Ovary (tissue), 9 donors: ENCODE results near the gene CATSPER4. TPM values are rescaled to one million over a fixed set of nuclear protein-coding genes. Genes with fewer than 3 reads are reported as not detected.

Experiments
- DNase-seq, 5 donors: peaks; one replicate each; pipeline ENCODE4 v3.0.0-alpha.2; 2019 to 2020
- H3K27ac ChIP-seq, 2 donors: fragments of 200-600 bp; one replicate each; pipeline versions ENCODE4 v1.5.1 to v1.8.0; 2019 to 2022
- H3K27me3 ChIP-seq: fragments of 200-600 bp; one replicate; pipeline ENCODE4 v1.8.0; 2022
- H3K36me3 ChIP-seq: fragments of 200-600 bp; sonication (generic); one replicate; pipeline ENCODE4 v1.5.1; 2019
- H3K4me1 ChIP-seq: one replicate; pipeline ENCODE4 v1.8.1; 2013; ENCODE audit warnings: mild to moderate bottlenecking, moderate library complexity; ENCODE audit not compliant: insufficient read depth
- H3K4me3 ChIP-seq: fragments of 200-600 bp; sonication (generic); one replicate; pipeline ENCODE4 v1.5.1; 2017
- H3K9me3 ChIP-seq, 2 donors: fragments of 200-600 bp in 1 of 2; sonication (generic) in 1 of 2; one replicate each; pipeline versions ENCODE4 v1.5.1 to v1.8.1; 2013 to 2019; ENCODE audit warnings: mild to moderate bottlenecking in 1 of 2, moderate library complexity in 1 of 2
- CTCF ChIP-seq, 3 donors: fragments of 450-650 bp in 2 of 3; fragments of 200-600 bp in 1 of 3; IDR thresholded peaks; one replicate each; pipeline versions ENCODE4 v1.5.1 to v1.8.0; 2016 to 2022; ENCODE audit warnings: antibody characterized with exemption in 3 of 3, mild to moderate bottlenecking in 1 of 3
- EP300 ChIP-seq: sonication (generic); formaldehyde crosslinking; IDR thresholded peaks from one replicate; pipeline ENCODE4 v1.6.1; 2017; ENCODE audit warnings: antibody characterized with exemption
- POLR2A ChIP-seq: fragments of 450-650 bp; IDR thresholded peaks from one replicate; pipeline ENCODE4 v1.6.1; 2017; ENCODE audit warnings: antibody characterized with exemption, mild to moderate bottlenecking, moderate library complexity
- WGBS, 3 donors: extraction: QIAGEN DNeasy Blood & Tissue Kit in 1 of 3; methylation state at CpG; one replicate each; pipeline versions ENCODE4 v1.1.5 to v1.1.7; 2013 to 2017; 5-methylcytosine and 5-hydroxymethylcytosine counted together
- intact Hi-C, 4 donors: fragments of 100-400 bp; cut with DNase I; formaldehyde crosslinking; loops; one replicate each; pipeline versions ENCODE4 v1.11.0 to v1.15.1; 2022 to 2023
- polyA plus RNA-seq, 2 donors: library from polyadenylated mRNA; stranded (reverse); fragments of 200-250 nt in 1 of 2; fragments of 350-450 nt in 1 of 2; fragmentation: Illumina TruSeq in 1 of 2; extraction: RNeasy Lipid Tissue Mini Kit (QIAGEN cat#74804) in 1 of 2; gene quantifications; one replicate each; pipeline ENCODE4 v1.2.3, GENCODE V29; 2013 to 2014
- total RNA-seq, 7 donors: library from RNA; depleted of rRNA in 2 of 7; stranded (reverse); fragments of >200 nt in 2 of 7; fragmentation: NEBNext Ultra II Directional in 3 of 7; extraction: Animal tissue kit (Norgen Biotek cat#: 25700) in 3 of 7; gene quantifications; one replicate each; pipeline versions ENCODE4 v1.1.0 to v1.2.4, GENCODE V29; 2016 to 2023
- donor health status: DM: no; HTN: no; CAD: no; lungs with moderate emphysema.
- donor health status: DM: no; HTN: no; CAD: no.
- donor health status: Bipolar disorder and iron deficiency.
- donor health status: DM: yes; HTN: yes; CAD: no.
- donor health status: DM: no; HTN: no; CAD: no.
- donor health status: DM: yes; HTN: yes; CAD: no.

Gene CATSPER4
- total and polyA plus RNA-seq, 9 donors: not detected

GRCh38 chr1:26187882-26188281 is 2.5 kb upstream of the CATSPER4 start:
- no peaks in the 10 kb centered on the region for H3K4me1 ChIP-seq
- H3K4me3 ChIP-seq: no peak overlapping the region
- WGBS, 3 donors: 95 to 96% (median 96%) methylated on average over 6 of the region's 6 CpGs
- no peak for DNase-seq
- intact Hi-C loops: no loop called here
- no peaks in the 10 kb centered on the region for H3K9me3 ChIP-seq
- no peaks in the 10 kb centered on the region for H3K36me3 ChIP-seq
- no peaks in the 10 kb centered on the region for H3K27me3 ChIP-seq
- no peak for TF ChIP-seq EP300
- H3K27ac ChIP-seq: no peak overlapping the region

GRCh38 chr1:26188477-26188876 is 1.9 kb upstream of the CATSPER4 start:
- TF ChIP-seq POLR2A (no peak), CTCF (IDR thresholded peaks at IDR 0.05) (no peak), EP300 (no peak)
- intact Hi-C loops: no loop called here
- Histone ChIP-seq H3K27me3 (no peaks in the 10 kb centered on the region), H3K4me1 (no peaks in the 10 kb centered on the region), H3K4me3 (no peak overlapping the region), H3K36me3 (no peaks in the 10 kb centered on the region), H3K27ac (no peak overlapping the region), H3K9me3 (no peaks in the 10 kb centered on the region)
- WGBS, 3 donors: 81 to 90% (median 85%) methylated on average over 8 of the region's 8 CpGs
- no peak for DNase-seq

- Histone ChIP-seq H3K4me1 (no peaks in the 10 kb centered on the region), H3K4me3 (no peak overlapping the region), H3K27me3 (no peaks in the 10 kb centered on the region), H3K36me3 (no peaks in the 10 kb centered on the region), H3K27ac (no peak overlapping the region), H3K9me3 (no peaks in the 10 kb centered on the region)
- DNase-seq: no peak
- no peak for TF ChIP-seq POLR2A
- no peak for TF ChIP-seq CTCF (IDR thresholded peaks at IDR 0.05)
- no peak for TF ChIP-seq EP300
- WGBS, 3 donors: 57 to 67% (median 65%) methylated on average over 6 of the region's 6 CpGs
- intact Hi-C loops: no loop called here
Measured at GRCh38 chr1:26189331-26189730, 1.1 kb upstream of the CATSPER4 start.

GRCh38 chr1:26189751-26190275 is 589 bp upstream of the CATSPER4 start:
- WGBS, 3 donors: 77 to 89% (median 85%) methylated on average over 7 of the region's 7 CpGs
- TF ChIP-seq POLR2A: no peak
- no peak for TF ChIP-seq EP300
- no peak for TF ChIP-seq CTCF (IDR thresholded peaks at IDR 0.05)

GRCh38 chr1:26191739-26192138 is 1.3 kb downstream of the CATSPER4 start:
- 38 to 61% (median 50%) methylated on average over 3 of the region's 3 CpGs for WGBS, 3 donors
- TF ChIP-seq POLR2A (no peak), CTCF (IDR thresholded peaks at IDR 0.05) (no peak), EP300 (no peak)
- intact Hi-C loops: no loop called here
- Histone ChIP-seq H3K4me1 (no peaks in the 10 kb centered on the region), H3K9me3 (no peaks in the 10 kb centered on the region), H3K4me3 (no peak overlapping the region), H3K27me3 (no peaks in the 10 kb centered on the region), H3K36me3 (no peaks in the 10 kb centered on the region), H3K27ac (no peak overlapping the region)
- DNase-seq: no peak

More at GRCh38 chr1:26189751-26190275, 589 bp upstream of the CATSPER4 start:
- H3K36me3 ChIP-seq: no peaks in the 10 kb centered on the region
- no peaks in the 10 kb centered on the region for H3K9me3 ChIP-seq
- intact Hi-C loops: no loop called here
- no peaks in the 10 kb centered on the region for H3K27me3 ChIP-seq
- no peak overlapping the region for H3K4me3 ChIP-seq
- no peak overlapping the region for H3K27ac ChIP-seq
- H3K4me1 ChIP-seq: no peaks in the 10 kb centered on the region
- DNase-seq: no peak
